Measurements from ENCODE around the gene WDR7.

DNA sequence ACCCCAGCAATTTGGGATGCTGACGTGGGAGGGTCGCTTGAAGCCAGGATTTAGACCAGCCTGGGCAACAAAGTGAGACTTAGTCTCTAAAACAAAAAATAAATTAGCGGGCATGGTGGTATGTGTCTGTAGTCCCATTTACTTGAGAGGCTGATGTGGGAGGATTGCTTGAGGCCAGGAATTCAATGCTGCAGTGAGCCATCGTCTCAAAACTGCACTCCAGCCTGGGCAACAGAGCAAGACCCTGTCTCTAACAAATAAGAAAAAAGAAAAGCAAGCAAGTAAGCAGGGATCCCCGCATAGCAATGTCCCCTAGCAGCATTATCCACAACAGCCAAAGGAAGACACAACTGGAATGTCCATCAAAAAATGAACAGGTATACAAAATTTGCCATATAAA, 16.2 kb upstream of the WDR7 start:
- TF ChIP-seq, protein P1, sequence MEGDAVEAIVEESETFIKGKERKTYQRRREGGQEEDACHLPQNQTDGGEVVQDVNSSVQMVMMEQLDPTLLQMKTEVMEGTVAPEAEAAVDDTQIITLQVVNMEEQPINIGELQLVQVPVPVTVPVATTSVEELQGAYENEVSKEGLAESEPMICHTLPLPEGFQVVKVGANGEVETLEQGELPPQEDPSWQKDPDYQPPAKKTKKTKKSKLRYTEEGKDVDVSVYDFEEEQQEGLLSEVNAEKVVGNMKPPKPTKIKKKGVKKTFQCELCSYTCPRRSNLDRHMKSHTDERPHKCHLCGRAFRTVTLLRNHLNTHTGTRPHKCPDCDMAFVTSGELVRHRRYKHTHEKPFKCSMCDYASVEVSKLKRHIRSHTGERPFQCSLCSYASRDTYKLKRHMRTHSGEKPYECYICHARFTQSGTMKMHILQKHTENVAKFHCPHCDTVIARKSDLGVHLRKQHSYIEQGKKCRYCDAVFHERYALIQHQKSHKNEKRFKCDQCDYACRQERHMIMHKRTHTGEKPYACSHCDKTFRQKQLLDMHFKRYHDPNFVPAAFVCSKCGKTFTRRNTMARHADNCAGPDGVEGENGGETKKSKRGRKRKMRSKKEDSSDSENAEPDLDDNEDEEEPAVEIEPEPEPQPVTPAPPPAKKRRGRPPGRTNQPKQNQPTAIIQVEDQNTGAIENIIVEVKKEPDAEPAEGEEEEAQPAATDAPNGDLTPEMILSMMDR (IDR thresholded peaks at IDR 0.05): no peak
- TF ChIP-seq POLR2A (IDR thresholded peaks at IDR 0.05): no peak
